Cardiac muscle cell (in vitro differentiated cells and primary cell): ENCODE data around the gene PDE6C. TPM values are rescaled to one million over a fixed set of nuclear protein-coding genes. Genes with fewer than 3 reads are reported as not detected.
"Not testable (repeated sequence)": the region's sequence is repeated elsewhere in the genome, so short reads cannot be mapped to it uniquely, and the experiment has no call there.

ENCODE experiments used
- DNase-seq, 2 donors: peaks; one replicate each; pipeline versions ENCODE4 v3.0.0 to v3.0.0-alpha.2; 2010 to 2017; ENCODE audit warnings: low read depth in 1 of 2, low spot score in 1 of 2
- H3K27ac ChIP-seq: fragments of 200-600 bp; sonication (generic); 2 replicates; pipeline ENCODE4 v1.5.1; 2016
- H3K27me3 ChIP-seq: fragments of 200-600 bp; sonication (generic); 2 replicates; pipeline ENCODE4 v1.6.0; 2016; ENCODE audit warnings: control low read depth
- H3K36me3 ChIP-seq: fragments of 200-600 bp; sonication (generic); 2 replicates; pipeline ENCODE4 v1.5.1; 2016; ENCODE audit warnings: control low read depth
- H3K4me1 ChIP-seq: fragments of 200-600 bp; sonication (generic); 2 replicates; pipeline ENCODE4 v1.8.1; 2017; ENCODE audit warnings: low read depth, mild to moderate bottlenecking, mixed run types
- H3K4me3 ChIP-seq: fragments of 200-600 bp; sonication (generic); 2 replicates; pipeline ENCODE4 v1.5.1; 2016; ENCODE audit warnings: mild to moderate bottlenecking
- H3K9me3 ChIP-seq: fragments of 200-600 bp; sonication (generic); 2 replicates; pipeline ENCODE4 v1.5.1; 2017; ENCODE audit warnings: low read depth, mild to moderate bottlenecking, control low read depth
- CTCF ChIP-seq: IDR thresholded peaks from 2 replicates; pipeline ENCODE4 v1.5.1; 2012; ENCODE audit warnings: low read depth, mild to moderate bottlenecking, low read length
- polyA plus RNA-seq: library from polyadenylated mRNA; unstranded; fragments of >200 nt; fragmentation: Nextera tagmentation; extraction: Ambion mirVana; gene quantifications from 2 replicates; pipeline ENCODE4 v1.2.1, GENCODE V29; 2016
- total RNA-seq: library from RNA; depleted of rRNA; stranded (reverse); fragments of >200 nt; gene quantifications from 2 replicates; pipeline ENCODE4 v1.2.3, GENCODE V29; 2016

Gene PDE6C
- total and polyA plus RNA-seq, 2 experiments from 2014 or later = 0.12 TPM; not detected in 1

- no peak overlapping the region for H3K27ac ChIP-seq
- peak; percentile 44 for TF ChIP-seq CTCF
- peak; percentile 39 to 67 for DNase-seq
- H3K36me3 ChIP-seq = peaks cover 16% of the 10 kb centered on the region
- H3K4me1 ChIP-seq = no peaks in the 10 kb centered on the region
- no peaks in the 10 kb centered on the region for H3K9me3 ChIP-seq
- no peaks in the 10 kb centered on the region for H3K27me3 ChIP-seq
- no peak overlapping the region for H3K4me3 ChIP-seq
Observed at GRCh38 chr10:93680412-93681047, 68.2 kb downstream of the PDE6C start.

GRCh38 chr10:93687737-93688136 is 75.4 kb downstream of the PDE6C start:
- no peaks in the 10 kb centered on the region for H3K9me3 ChIP-seq
- DNase-seq = no peak
- no peak for TF ChIP-seq CTCF
- no peak overlapping the region for H3K27ac ChIP-seq
- no peak overlapping the region for H3K4me3 ChIP-seq
- peaks cover 19% of the 10 kb centered on the region for H3K36me3 ChIP-seq
- H3K4me1 ChIP-seq = no peaks in the 10 kb centered on the region
- no peaks in the 10 kb centered on the region for H3K27me3 ChIP-seq

GRCh38 chr10:93695740-93696139 is 83.4 kb downstream of the PDE6C start:
- Histone ChIP-seq H3K4me3 (no peak overlapping the region), H3K4me1 (no peaks in the 10 kb centered on the region), H3K27me3 (no peaks in the 10 kb centered on the region), H3K27ac (no peak overlapping the region), H3K9me3 (no peaks in the 10 kb centered on the region), H3K36me3 (peaks cover 42% of the 10 kb centered on the region)
- no peak for TF ChIP-seq CTCF
- no peak for DNase-seq

- H3K4me3 ChIP-seq, H3K27ac ChIP-seq, H3K27me3 ChIP-seq, DNase-seq, H3K4me1 ChIP-seq, H3K9me3 ChIP-seq: not testable (repeated sequence)
- H3K36me3 ChIP-seq = peaks cover 40% of the 10 kb centered on the region
Observed at GRCh38 chr10:93696582-93696981, 84.2 kb downstream of the PDE6C start.

GRCh38 chr10:93697207-93697606 is 84.9 kb downstream of the PDE6C start:
- no peaks in the 10 kb centered on the region for H3K9me3 ChIP-seq
- H3K4me1 ChIP-seq = peaks cover 4% of the 10 kb centered on the region
- peaks cover 40% of the 10 kb centered on the region for H3K36me3 ChIP-seq
- H3K27me3 ChIP-seq = no peaks in the 10 kb centered on the region
- DNase-seq = no peak
- no peak overlapping the region for H3K4me3 ChIP-seq
- H3K27ac ChIP-seq = no peak overlapping the region
- TF ChIP-seq CTCF = no peak

GRCh38 chr10:93701866-93702209 is 89.5 kb downstream of the PDE6C start:
- Histone ChIP-seq H3K4me1 (peaks cover 9% of the 10 kb centered on the region), H3K27ac (peak overlapping the region; percentile 95), H3K36me3 (peaks cover 26% of the 10 kb centered on the region), H3K4me3 (peak overlapping the region; percentile 86), H3K9me3 (no peaks in the 10 kb centered on the region), H3K27me3 (no peaks in the 10 kb centered on the region)
- TF ChIP-seq CTCF = no peak
- DNase-seq = peak; percentile 40 to 53
